Nephron progenitor cell (in vitro differentiated cells): Measurements from ENCODE around the gene SPATS2.
A peak's percentile ranks its signal among the peaks of the same experiment; 100 is the strongest.

Experiments used
- DNase-seq: peaks from one replicate; pipeline ENCODE4 v3.0.0; 2021
- H3K27ac Mint-ChIP-seq: 2 replicates; pipeline ENCODE4 v1.8.0; 2021; ENCODE audit warnings: mild to moderate bottlenecking, moderate library complexity, mixed read lengths
- H3K27me3 Mint-ChIP-seq: 2 replicates; pipeline ENCODE4 v1.8.0; 2021; ENCODE audit warnings: mild to moderate bottlenecking, low read depth, mixed read lengths; ENCODE audit not compliant: poor library complexity
- H3K36me3 Mint-ChIP-seq: 2 replicates; pipeline ENCODE4 v1.8.0; 2021; ENCODE audit warnings: low read depth, mixed read lengths
- H3K4me1 Mint-ChIP-seq: 2 replicates; pipeline ENCODE4 v1.8.0; 2021; ENCODE audit warnings: mixed read lengths
- H3K4me3 Mint-ChIP-seq: 2 replicates; pipeline ENCODE4 v1.8.0; 2021; ENCODE audit warnings: mild to moderate bottlenecking, moderate library complexity, mixed read lengths
- H3K9me3 Mint-ChIP-seq: 2 replicates; pipeline ENCODE4 v1.8.0; 2021; ENCODE audit warnings: mild to moderate bottlenecking, moderate library complexity, mixed read lengths
- TF ChIP-seq, protein P1 (sequence below): fragments of 200-600 bp; sonication (generic); IDR thresholded peaks from 2 replicates; pipeline ENCODE4 v1.5.0; 2021; ENCODE audit warnings: antibody characterized with exemption

Gene SPATS2

DNA sequence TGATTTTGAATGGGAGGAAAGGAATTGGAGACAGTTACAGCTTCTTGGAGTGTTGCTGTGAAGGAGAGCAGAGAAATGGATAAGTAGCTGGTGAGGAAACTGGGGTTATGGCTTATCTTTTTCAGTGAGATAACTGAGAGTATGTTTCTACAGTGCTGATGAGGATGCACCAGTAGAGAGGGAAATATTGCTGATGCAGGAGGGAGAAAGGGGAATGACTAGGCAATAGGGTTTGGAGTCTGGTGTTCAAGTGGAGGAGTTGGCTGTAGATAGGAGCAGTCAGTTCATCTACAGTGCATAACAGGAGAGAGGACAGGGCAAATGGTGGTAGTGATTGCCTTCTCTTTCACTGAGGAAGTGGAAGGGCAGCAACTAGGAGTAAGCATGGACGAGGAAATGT lies 33.0 kb downstream of the SPATS2 start:
- no peak overlapping the region for H3K4me3 Mint-ChIP-seq
- H3K27ac Mint-ChIP-seq, result peak overlapping the region; percentile 58

GRCh38 chr12:49403971-49404450 lies 36.7 kb downstream of the SPATS2 start:
- Mint-ChIP-seq H3K27me3 (no peaks in the 10 kb centered on the region), H3K36me3 (peaks cover 15% of the 10 kb centered on the region), H3K9me3 (no peaks in the 10 kb centered on the region), H3K4me1 (peaks cover 30% of the 10 kb centered on the region), H3K4me3 (no peak overlapping the region), H3K27ac (no peak overlapping the region)
- TF ChIP-seq, protein P1, sequence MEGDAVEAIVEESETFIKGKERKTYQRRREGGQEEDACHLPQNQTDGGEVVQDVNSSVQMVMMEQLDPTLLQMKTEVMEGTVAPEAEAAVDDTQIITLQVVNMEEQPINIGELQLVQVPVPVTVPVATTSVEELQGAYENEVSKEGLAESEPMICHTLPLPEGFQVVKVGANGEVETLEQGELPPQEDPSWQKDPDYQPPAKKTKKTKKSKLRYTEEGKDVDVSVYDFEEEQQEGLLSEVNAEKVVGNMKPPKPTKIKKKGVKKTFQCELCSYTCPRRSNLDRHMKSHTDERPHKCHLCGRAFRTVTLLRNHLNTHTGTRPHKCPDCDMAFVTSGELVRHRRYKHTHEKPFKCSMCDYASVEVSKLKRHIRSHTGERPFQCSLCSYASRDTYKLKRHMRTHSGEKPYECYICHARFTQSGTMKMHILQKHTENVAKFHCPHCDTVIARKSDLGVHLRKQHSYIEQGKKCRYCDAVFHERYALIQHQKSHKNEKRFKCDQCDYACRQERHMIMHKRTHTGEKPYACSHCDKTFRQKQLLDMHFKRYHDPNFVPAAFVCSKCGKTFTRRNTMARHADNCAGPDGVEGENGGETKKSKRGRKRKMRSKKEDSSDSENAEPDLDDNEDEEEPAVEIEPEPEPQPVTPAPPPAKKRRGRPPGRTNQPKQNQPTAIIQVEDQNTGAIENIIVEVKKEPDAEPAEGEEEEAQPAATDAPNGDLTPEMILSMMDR, result no peak
- no peak for DNase-seq

More for the DNA sequence above, 33.0 kb downstream of the SPATS2 start:
- H3K36me3 Mint-ChIP-seq, result peaks cover 12% of the 10 kb centered on the region
- DNase-seq, result no peak
- H3K9me3 Mint-ChIP-seq, result peaks cover 11% of the 10 kb centered on the region
- peaks cover 37% of the 10 kb centered on the region for H3K4me1 Mint-ChIP-seq
- H3K27me3 Mint-ChIP-seq, result no peaks in the 10 kb centered on the region
- TF ChIP-seq, protein P1, result no peak

- H3K4me1 Mint-ChIP-seq, result peaks cover 24% of the 10 kb centered on the region
- DNase-seq, result no peak
- H3K27me3 Mint-ChIP-seq, result no peaks in the 10 kb centered on the region
- H3K9me3 Mint-ChIP-seq, result no peaks in the 10 kb centered on the region
- peaks cover 22% of the 10 kb centered on the region for H3K36me3 Mint-ChIP-seq
- TF ChIP-seq, protein P1, result no peak
- no peak overlapping the region for H3K4me3 Mint-ChIP-seq
- H3K27ac Mint-ChIP-seq, result no peak overlapping the region
These were observed 37.7 kb downstream of the SPATS2 start for GRCh38 chr12:49404956-49405355.

GRCh38 chr12:49410818-49411217 lies 43.6 kb downstream of the SPATS2 start:
- Mint-ChIP-seq H3K36me3 (peaks cover 34% of the 10 kb centered on the region), H3K9me3 (no peaks in the 10 kb centered on the region), H3K27me3 (no peaks in the 10 kb centered on the region), H3K4me3 (no peak overlapping the region), H3K27ac (no peak overlapping the region), H3K4me1 (peaks cover under 1% of the 10 kb centered on the region)
- DNase-seq, result no peak
- TF ChIP-seq, protein P1, result no peak

- Mint-ChIP-seq H3K27me3 (no peaks in the 10 kb centered on the region), H3K27ac (no peak overlapping the region), H3K9me3 (no peaks in the 10 kb centered on the region), H3K4me1 (peaks cover 4% of the 10 kb centered on the region), H3K36me3 (peaks cover 27% of the 10 kb centered on the region), H3K4me3 (no peak overlapping the region)
- no peak for DNase-seq
- TF ChIP-seq, protein P1, result no peak
These were observed 45.7 kb downstream of the SPATS2 start for GRCh38 chr12:49413010-49413409.

DNA sequence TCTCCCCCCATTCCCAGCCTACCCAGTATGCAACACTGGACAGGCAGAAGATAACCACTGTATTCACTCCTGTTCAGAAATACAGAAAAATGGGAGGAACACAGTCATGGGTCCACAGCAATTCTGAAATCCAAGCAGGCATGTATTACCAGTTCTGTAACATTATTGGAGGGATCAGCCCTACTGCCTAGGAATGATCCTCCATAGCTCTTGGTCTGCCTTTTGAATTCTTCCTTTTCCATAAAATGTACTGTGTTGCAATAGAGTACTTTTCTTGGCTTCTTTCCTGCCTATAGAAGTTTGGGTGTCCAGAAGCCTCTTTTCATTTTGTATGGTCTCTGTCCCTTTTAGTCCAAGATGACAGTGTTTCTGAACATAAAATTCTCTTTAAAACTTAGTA lies 46.5 kb downstream of the SPATS2 start:
- H3K27ac Mint-ChIP-seq, result no peak overlapping the region
- H3K4me1 Mint-ChIP-seq, result peaks cover 4% of the 10 kb centered on the region
- no peaks in the 10 kb centered on the region for H3K27me3 Mint-ChIP-seq
- no peaks in the 10 kb centered on the region for H3K9me3 Mint-ChIP-seq
- DNase-seq, result no peak
- TF ChIP-seq, protein P1, result no peak
- H3K4me3 Mint-ChIP-seq, result no peak overlapping the region
- peaks cover 24% of the 10 kb centered on the region for H3K36me3 Mint-ChIP-seq
